Measurements from ENCODE around the gene DUS1L.

- TF ChIP-seq CTCF (optimal IDR thresholded peaks at IDR 0.05 in 1 of 3, IDR thresholded peaks at IDR 0.05 in 1 of 3, conservative IDR thresholded peaks at IDR 0.05 in 1 of 3; ENCODE audit: extremely low read depth in 1 of 3, insufficient read depth in 2 of 3, low read length in 3 of 3) (no peak), EZH2 (IDR thresholded peaks at IDR 0.05; ENCODE audit: low read length) (no peak)
Observed at GRCh38 chr17:82095777-82096708, 30.4 kb upstream of the DUS1L start.

All from keratinocyte (primary cell).